Retinal pigment epithelial cell (primary cell): Measurements from ENCODE around the gene HPD.

Experiments used
- DNase-seq: peaks from one replicate; pipeline ENCODE4 v3.0.0-alpha.2; 2010; ENCODE audit warnings: low read depth
- H3K4me3 ChIP-seq: 2 replicates; pipeline ENCODE4 v1.5.1; 2011; ENCODE audit warnings: mild to moderate bottlenecking, low read length, control low read depth, moderate library complexity
- TF ChIP-seq, protein P1 (sequence below): conservative IDR thresholded peaks from 2 replicates; pipeline ENCODE4 v1.5.1; 2011; ENCODE audit warnings: low read depth, low read length, control low read depth, inconsistent platforms

HPD gene

DNA sequence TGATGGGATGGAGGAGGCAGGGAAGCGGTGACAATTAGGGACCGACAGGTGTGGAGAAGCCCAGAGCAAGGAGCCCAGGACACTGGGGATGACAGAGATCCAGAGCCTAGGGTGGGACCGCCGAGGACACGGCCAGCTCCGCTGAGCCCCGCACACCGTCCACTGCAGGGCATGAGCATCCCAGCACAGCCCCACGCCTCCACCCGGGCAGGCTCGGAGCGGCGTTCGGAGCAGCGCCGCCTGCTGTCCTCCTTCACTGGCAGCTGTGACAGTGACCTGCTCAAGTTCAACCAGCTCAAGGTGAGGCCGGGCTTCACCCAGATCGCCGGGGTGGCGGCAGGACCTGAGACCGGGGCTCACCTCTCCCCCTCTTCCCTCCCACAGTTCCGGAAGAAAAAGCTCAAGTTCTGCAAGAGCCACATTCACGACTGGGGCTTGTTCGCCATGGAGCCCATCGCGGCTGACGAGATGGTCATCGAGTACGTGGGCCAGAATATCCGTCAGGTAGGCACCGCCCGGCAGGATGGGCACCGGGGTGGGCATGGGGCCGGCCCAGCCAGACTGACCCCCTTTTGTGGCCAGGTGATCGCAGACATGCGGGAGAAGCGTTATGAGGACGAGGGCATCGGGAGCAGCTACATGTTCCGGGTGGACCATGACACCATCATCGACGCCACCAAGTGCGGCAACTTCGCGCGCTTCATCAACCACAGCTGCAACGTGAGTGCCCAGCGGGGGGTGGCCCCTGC, 31.1 kb downstream of the HPD start:
- no peak for DNase-seq
- H3K4me3 ChIP-seq: no peak overlapping the region
- TF ChIP-seq, protein P1, sequence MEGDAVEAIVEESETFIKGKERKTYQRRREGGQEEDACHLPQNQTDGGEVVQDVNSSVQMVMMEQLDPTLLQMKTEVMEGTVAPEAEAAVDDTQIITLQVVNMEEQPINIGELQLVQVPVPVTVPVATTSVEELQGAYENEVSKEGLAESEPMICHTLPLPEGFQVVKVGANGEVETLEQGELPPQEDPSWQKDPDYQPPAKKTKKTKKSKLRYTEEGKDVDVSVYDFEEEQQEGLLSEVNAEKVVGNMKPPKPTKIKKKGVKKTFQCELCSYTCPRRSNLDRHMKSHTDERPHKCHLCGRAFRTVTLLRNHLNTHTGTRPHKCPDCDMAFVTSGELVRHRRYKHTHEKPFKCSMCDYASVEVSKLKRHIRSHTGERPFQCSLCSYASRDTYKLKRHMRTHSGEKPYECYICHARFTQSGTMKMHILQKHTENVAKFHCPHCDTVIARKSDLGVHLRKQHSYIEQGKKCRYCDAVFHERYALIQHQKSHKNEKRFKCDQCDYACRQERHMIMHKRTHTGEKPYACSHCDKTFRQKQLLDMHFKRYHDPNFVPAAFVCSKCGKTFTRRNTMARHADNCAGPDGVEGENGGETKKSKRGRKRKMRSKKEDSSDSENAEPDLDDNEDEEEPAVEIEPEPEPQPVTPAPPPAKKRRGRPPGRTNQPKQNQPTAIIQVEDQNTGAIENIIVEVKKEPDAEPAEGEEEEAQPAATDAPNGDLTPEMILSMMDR: no peak

- no peak overlapping the region for H3K4me3 ChIP-seq
- no peak for DNase-seq
- TF ChIP-seq, protein P1: no peak
These were observed 32.1 kb downstream of the HPD start for GRCh38 chr12:121826318-121827150.

- TF ChIP-seq, protein P1: no peak
These were observed 33.6 kb downstream of the HPD start for GRCh38 chr12:121825041-121825523.

DNA sequence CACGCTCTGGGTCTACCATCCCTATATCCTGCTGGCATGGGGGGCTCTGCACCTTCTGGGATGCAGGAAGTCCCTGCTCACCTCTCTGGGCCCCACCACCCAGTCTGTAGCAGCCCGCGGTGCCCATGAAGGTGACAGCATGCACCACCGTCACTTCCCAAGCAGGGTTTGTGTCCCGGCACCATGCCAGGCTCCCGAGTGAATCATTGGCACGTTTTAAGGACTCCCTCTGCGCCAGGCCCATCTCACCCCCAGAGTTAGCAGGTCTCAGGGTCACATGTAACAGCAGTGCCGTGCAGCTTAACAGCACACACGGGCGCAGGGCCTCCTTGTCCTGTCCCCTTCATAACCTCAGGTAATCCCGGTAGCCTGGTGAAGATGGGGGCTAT, 34.9 kb downstream of the HPD start:
- H3K4me3 ChIP-seq: no peak overlapping the region
- TF ChIP-seq, protein P1: no peak
- DNase-seq: no peak

More at GRCh38 chr12:121825041-121825523, 33.6 kb downstream of the HPD start:
- H3K4me3 ChIP-seq: no peak overlapping the region
- no peak for DNase-seq

DNA sequence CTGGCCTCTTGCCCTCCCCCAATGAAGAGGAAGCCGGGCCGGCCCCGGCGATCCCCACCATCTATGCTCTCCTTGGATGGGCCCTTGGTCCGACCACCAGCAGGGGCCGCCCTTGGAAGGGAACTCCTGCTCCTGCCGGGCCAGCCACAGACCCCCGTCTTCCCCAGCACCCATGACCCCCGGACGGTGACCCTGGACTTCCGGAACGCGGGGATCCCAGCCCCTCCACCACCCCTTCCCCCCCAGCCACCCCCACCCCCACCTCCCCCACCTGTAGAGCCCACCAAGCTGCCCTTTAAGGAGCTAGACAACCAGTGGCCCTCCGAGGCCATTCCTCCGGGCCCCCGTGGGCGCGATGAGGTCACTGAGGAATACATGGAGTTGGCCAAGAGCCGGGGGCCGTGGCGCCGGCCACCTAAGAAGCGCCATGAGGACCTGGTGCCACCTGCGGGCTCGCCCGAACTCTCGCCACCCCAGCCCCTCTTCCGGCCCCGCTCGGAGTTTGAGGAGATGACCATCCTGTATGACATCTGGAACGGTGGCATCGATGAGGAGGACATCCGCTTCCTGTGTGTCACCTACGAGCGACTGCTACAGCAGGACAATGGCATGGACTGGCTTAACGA, 35.4 kb downstream of the HPD start:
- DNase-seq: no peak
- TF ChIP-seq, protein P1: peak; percentile 36

DNA sequence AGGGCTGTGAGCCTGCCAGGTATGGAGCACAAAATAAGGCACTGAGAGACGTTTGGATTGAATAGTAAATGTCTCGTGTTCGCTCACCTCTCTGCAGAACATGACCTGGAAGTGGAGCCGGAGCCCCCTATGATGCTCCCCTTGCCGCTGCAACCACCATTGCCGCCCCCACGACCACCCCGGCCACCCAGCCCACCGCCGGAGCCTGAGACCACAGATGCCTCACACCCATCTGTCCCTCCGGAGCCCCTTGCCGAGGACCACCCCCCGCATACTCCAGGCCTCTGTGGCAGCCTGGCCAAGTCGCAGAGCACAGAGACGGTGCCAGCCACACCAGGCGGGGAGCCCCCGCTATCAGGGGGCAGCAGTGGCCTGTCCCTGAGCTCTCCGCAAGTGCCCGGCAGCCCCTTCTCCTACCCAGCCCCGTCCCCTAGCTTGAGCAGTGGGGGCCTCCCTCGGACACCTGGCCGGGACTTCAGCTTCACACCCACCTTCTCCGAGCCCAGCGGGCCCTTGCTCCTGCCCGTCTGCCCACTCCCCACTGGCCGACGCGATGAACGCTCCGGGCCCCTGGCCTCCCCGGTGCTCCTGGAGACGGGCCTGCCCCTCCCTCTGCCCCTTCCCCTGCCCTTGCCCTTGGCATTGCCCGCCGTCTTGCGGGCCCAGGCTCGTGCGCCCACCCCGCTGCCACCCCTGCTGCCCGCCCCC, 36.1 kb downstream of the HPD start:
- no peak for DNase-seq
- TF ChIP-seq, protein P1: no peak
- H3K4me3 ChIP-seq: no peak overlapping the region

More for the DNA sequence above, 35.4 kb downstream of the HPD start:
- H3K4me3 ChIP-seq: no peak overlapping the region
